Suprapubic skin (tissue), 3 donors: Measurements from ENCODE around the gene CLSTN2.

Source experiments
- CTCF ChIP-seq, 2 donors: fragments of 200-600 bp in 1 of 2; fragments of 450-650 bp in 1 of 2; sonication (generic) in 1 of 2; IDR thresholded peaks; one replicate each; pipeline ENCODE4 v1.5.1; 2016 to 2019; ENCODE audit warnings: antibody characterized with exemption in 2 of 2, mild to moderate bottlenecking in 1 of 2, moderate library complexity in 1 of 2
- POLR2A ChIP-seq, 2 donors: fragments of 450-650 bp; IDR thresholded peaks; one replicate each; pipeline ENCODE4 v1.6.1; 2017; ENCODE audit warnings: antibody characterized with exemption in 2 of 2, mild to moderate bottlenecking in 2 of 2, moderate library complexity in 2 of 2

- no peak for TF ChIP-seq CTCF (IDR thresholded peaks at IDR 0.05)
- TF ChIP-seq POLR2A (IDR thresholded peaks at IDR 0.05) = no peak
Observed at GRCh38 chr3:140373234-140373633, 438.2 kb downstream of the CLSTN2 start.
